HG02798 (cell line): ENCODE measurements around the gene BCR.

Experiments used
- ATAC-seq: cut with Tn5 transposase; IDR thresholded peaks from one replicate; pipeline ENCODE4 v1.9.1; 2021; ENCODE audit warnings: mild to moderate bottlenecking; ENCODE audit not compliant: unreplicated experiment, poor library complexity

BCR gene

DNA sequence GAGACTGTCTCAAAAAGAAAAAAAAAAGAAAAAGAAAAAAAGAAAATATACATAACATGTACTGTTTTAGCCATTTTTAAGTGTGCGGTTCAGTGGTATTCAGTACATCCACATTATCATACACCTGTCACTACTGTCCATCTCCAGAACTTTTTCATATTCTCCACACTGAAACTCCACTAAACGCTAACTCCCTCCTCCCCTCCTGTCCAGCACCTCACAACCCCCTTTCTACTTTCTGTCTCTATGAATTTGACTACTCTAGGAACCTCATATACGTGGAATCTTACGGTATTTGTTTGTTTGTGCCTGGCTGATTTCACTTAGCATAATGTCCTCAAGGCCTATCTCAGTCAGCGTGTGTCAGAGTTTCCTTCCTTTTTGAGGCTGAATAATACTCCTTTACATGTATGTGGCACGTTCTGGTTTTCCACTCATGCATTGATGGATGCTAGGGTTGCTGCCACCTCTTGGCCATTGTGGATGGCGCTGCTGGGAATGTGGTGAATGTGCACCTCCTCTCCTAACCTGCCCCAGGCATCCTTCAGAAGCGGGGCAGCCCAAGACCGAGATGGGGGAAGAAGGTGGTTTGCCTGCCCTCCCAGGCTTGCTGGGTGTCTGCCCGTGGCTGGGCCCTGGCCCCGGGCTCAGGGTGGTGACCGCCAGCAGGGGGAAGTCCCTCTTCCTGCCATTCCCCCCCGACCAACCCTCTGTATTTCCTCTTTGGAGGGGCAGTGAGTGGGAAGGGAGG, 60.5 kb downstream of the BCR start:
- ATAC-seq, result no peak

DNA sequence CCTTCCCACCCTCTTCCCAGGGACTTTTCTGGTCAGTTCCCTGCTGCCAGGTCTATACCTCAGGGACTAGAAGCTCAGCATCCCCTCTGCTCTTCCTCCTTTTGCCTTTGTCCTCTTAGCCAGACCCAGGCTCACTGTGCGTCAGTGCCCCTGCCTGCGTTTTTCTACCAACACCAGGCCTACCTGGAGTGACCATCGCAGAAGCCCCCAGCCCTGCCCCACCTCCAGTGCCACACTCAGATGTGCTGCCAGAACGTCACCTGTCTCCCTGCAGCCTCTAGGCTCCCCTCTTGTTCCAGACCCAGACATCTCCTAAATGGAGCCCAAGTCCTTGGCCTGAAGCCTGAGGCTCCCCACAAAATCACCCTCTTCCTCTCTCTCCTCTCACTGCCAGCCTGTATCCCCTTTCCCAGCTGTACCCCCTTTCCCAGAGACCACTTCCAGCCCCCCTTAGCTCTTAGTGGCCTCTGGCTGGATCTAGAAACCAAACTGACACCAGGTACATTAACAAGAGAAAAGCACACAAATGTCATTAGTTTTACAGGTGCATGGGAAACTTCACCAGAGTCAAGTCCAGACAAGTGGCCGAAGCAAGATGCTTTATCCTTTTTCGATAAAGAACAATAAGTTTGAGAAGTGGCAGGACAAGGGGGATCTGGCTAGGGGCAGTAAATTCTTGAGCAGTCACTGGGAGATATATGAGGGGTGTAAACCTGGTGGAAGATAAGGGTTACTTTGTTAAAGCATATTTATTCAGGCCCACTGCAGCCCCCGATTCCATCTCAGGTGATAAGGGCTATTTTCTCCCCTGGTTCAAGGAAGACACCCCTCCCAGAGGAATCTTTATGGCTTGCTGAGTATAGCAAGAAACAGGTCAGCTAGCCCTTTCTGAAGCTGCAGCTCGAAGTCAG, 61.5 kb downstream of the BCR start:
- no peak for ATAC-seq

DNA sequence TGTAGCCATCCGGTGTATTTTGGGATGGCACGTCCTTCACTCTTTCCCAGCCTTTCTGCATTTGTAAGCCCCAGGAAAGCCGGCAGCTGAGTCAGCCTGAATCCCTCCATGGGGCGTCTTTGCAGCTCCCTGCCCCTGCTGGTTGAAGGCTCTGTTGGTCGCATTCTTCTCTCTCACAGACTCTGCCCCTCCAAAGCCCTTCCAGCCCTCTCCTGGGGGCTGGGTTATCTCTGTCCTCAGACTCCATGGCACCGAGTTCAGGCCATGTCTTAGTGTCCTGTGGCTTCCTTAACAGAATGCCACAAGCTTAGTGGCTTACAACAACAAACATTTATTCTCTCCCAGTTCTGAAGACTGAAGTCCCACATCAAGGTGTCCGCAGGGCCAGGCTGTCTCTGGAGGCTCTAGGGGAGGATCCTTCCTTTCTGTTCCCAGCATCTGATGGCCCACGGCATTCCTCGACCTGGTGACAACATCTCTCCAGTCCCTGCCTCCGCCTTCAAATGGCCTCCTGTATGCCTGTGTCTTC, 62.2 kb downstream of the BCR start:
- ATAC-seq, result no peak

DNA sequence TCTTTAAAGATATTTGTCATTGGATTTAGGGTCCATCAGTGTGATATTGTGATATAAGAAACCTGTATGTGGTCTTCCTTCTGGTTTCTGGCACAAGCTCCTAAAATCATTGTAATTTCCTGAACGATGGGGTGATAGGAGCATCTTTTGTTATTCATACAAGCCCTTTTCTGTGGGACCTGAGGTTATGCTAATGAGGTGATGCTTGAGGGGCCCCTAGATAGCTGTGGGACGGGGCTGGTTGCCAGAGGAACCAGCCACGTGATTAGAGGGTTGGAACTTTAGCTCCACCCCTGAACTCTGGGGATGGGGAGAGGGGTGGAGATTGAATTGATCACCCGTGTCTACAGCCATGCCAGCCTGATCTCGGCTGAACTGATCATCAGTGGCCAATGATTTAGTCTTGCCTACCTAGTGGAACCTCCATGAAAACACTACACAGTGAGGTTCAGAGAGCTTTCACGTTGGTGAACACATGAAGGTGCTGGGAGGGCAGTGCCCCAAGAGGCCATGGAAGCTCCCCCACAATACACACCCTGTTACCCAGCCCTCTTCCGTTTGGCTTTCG, 62.8 kb downstream of the BCR start:
- ATAC-seq, result peak; percentile 60

DNA sequence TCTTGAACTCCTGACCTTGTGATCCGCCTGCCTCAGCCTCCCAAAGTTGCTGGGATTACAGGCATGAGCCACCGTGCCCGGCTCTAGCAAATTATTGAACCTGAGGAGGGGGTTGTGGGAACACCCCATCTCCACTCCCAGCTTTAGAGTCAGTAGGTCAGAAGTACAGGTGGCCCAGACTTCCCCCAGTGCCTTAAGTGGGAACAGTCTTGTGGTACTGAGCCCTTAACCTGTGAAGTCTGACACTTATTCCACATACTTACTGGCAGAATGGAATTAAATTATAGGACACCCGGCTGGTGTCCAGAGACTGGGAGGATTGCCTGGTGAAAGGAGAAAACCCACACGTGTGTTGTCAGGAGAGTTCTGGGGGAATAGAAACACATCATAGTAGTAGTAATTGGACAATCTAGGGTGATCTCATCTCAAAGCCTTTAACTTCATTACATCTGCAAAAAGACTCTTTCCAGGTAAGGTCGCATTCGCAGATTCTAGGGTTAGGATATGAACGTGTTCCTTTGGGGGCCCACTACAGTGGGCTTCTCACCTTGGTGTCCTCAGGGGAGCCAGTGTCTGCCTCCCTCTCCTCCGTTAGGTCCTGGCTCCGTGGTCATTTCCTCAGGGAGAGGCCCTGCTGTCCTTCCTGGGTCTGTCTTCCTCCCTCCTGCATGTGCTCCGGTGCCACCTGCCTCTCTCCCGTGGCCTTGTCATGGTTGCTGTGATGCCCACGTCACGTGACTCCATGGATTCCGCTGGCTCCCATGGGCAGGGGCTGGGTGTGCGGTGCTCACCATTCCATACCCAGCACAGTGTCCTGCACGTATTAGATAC, 63.8 kb downstream of the BCR start:
- ATAC-seq, result no peak

DNA sequence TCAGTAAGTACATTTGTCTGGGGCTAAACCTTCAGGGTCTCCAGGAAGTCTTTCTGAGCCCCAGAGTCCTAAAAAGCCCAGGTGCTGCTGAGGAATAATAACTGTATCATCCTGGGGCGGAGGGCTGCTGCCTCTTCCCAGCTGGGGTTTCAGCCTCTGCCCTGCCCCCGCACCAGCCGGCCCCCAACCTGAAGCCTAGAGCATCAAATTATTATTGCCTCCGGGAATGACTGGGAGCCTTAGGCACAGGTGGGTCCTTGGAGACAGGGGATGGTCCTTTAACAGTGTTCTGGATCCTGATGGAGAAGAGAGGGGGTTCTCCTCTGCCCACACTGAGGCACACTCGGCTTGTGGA, 64.4 kb downstream of the BCR start:
- ATAC-seq, result no peak

DNA sequence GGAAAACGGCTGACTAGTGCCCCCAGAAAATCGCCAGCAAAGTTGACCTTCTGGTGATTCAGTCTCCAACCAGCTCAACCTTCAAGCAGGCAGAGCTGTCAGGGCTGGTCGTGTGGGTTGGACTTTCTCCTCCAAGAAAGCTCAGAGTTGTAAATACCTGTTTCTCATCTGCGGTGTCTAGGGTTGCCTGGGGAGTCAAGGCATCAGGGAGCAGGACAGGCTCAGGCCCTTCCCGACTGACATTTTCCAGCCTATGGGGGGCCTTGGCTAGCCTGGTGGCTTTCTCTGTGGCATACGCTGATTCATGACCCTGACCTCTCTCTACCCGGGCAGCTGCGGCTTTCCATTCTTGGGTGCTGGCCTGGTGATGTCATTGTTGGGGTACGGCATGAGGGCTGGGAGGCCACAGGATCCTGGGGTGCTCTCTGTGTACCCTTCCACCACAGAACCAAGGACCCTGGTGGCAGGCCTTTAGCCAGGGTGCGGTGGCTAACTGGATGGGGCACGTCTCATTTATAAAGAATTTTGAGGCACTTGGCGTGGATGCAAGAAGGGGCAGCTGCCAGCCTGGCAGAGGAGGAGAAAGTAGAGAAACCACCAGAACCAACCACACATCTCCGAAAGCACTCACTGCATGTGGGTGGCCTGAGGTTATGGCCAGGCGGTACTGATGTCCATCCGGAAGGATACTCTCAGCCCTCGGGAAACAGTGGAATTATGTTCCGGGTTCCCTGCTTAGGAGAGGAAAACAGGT, 64.9 kb downstream of the BCR start:
- ATAC-seq, result no peak

DNA sequence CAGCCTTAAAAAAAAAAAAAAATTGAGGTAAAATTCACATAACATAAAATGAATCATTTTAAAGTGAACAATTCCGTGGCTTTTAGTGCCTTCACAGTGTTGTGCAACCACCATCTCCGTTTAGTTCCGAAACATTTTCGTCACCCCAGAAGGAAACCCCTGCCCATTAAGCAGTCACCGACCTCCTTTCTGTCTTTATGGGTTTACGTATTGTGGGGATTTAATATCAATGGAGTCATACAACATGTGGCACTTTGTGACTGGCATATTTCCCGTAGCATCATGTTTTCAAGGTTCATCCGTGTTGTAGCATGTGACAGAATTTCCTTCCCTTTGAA, 65.5 kb downstream of the BCR start:
- ATAC-seq, result no peak

DNA sequence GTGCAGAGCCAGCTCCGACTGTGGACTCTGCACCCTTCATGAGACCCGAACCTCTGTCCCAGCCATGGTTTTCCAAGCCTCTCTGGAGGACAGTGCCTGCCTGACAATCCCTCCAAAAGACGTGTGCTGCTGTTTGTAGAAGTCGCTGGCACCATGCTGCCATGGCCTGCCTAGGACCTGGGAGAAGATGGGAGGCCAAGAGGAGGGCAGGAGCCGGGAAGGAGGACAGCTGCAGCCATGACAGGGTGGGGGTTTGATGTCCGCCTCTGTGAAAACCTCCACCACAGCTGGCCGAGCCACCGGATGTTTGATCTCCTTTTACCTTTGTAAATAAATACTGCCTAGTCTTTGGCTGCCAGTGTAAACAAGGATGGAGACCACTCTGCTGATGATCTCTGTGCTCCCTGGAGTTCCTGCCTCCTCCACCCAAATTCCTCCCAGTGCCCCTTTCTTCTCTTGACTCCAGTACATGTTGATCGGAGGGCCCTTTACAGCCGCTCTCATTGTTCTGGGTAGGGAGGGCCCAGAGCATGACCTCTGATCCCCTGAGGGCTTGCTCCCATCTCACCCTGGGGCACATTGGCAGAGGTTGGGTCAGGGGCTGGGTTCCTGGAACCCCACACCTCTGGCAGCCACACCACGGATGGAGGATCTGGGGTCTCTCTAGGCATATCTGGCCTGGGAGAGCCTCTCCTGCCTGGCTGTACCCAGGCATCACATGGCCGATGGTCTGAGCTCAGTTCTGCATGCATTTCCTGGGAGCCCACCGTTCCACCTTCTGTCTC, 66.9 kb downstream of the BCR start:
- ATAC-seq, result no peak

DNA sequence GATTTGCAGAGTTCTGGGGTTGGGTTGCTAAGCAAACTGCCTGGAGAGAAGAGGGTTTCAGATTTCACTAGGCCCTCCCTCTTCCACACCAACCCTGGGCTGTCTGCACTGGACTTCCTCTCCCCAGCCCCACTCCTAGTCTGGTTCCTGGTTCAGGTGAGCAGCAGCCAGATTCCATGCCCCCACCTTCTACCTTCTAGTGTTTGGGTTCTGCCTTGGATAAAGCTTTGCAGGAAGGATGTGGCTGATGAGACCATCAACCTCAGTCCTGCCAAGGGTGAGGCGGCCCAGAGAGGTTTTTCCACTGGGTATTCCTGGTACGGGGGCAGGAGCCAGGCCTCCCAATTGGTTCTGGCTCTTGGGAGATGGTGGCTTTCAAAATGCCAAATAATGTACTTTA, 68.3 kb downstream of the BCR start:
- no peak for ATAC-seq

DNA sequence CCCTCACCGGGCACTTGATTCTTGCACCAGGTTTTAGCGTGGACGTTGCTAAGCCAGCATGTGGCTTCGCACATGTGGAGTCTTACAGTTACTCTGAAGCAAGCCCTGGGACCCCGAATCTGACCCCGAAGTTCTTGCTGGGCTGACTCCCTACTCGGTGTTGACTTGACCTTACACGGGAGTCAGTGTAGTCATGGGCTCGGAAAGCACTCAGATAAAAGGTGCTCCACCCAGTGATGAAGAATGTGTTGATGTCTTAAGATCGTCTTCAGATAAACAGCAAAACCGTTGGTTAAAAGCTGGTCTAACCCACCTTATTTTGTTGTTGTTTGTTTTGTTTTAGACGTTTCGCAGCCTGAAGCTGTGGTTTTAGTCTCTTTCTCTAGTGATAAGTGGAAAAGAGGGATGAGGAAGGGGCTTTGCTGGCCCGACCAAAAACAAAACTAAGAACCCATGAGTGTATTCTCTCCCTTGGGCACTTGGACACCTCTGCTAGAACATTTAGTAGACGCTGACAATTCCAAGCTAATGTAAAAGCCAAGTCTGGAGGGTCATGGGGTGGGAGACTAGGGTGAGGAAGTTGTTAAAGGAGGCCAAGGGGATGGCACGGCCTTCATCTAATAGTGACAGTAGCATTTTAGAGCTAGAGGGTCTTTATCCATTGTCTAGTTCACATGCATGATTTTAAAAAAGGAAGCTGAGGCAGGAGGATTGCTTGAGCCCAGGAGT, 69.9 kb downstream of the BCR start:
- no peak for ATAC-seq

DNA sequence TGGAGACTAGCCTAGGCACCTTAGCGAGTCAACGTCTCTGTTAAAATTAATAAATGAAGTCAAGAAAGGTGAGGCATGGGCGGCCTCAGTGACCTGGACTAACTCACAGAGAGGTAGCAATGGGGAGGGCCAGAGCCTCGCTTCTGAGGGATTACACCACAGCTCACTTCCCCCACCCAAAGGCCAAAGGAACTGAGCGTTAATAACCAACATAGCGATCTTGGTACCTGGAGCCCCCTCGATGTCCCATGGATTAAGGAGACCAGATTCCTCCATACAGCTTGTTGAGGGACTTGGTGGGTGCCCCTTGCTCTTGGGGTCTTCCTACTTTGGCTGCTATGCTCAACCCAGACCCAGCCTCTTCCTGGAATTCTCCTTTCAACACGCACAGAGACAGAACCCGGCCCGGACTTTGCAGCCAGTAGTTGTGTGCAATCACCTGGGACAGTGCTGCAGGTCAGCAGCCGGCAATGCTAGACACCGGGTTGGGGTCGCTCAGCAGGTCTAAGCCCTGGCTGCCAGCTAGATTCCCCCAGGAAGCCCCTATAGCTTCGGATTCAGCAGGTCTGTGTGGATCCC, 70.6 kb downstream of the BCR start:
- no peak for ATAC-seq

DNA sequence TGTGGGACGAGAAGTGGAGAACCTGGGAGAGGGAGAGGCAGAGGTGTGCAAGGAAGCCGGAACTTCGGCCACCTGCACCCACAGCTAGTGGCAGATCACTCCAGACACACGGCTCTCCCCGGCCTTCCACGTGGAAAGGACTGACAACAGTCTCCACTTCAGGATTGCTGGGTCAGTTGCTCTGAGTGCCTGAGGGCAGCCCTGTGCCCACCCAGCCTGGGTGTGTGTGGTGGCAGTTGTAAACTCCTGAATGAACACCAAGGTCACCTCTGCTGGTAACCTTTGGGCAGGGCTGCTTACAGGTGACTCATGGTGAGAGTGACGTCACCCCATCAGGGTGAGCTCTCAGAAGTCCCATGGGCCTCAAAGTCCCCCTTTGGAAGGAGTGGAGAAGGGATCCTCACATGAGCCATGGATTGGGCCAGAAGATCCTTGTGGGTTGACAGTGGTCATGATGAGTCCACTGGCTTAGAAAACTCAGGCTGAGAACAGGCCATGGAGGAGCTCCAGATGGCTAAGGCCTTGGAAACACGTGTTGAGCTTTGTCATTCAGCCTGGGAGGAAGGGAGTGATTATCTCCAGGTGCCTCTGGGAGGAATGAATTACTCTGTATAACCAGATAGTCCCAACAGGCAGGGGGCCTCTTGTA, 71.3 kb downstream of the BCR start:
- ATAC-seq, result no peak

DNA sequence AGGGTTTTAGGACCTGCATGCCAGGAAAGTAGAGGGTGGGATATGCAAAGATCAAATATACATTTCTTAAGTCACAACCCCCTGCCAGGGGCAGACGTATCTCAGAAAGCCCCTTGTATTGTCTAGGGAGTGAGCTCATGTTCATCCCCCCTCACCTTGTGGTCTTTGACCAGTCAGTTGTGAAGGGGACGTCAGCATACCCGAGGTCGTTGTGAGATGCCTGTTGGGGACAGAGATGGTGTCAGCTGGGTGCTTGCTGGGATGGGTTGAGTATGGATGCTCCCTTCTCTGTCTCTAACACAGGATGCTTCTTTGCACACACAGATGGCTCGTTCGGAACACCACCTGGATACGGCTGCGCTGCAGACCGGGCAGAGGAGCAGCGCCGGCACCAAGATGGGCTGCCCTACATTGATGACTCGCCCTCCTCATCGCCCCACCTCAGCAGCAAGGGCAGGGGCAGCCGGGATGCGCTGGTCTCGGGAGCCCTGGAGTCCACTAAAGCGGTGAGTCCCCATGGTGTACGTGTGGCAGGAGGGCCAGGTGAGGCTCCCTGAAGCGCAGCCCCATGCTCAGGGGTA, 73.3 kb downstream of the BCR start:
- ATAC-seq, result no peak

DNA sequence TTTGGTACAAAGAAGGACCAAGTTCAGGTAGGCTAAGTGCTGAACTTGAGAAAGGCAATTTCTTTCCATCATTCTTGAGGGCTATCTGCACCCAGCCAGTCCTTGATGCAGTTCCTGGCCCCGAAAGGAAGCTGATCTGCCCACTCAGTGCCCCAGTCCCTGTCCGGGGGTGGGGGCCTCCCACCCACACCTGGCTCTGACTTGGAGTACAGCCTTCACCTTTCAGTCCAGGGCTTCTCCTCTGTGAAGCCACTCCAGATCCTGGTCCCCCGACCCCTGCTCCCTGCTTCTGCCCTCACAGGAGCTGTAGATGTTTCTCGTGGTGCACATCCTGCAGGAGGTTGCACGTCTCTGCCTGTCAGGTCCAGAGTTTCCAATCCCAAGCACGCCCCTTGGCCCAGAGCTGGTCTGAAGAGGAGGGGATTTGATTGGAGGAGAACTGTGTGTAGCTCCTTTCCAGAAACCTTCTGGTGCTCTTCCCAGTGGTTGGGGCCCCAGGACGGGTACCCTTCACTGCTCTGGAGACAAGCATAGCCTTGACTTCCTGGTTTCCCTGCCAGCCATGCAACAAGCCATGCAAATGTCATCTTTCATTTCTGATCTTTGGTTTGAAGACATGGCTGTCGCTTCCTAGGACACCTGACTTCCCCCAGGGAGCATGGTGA, 75.3 kb downstream of the BCR start:
- no peak for ATAC-seq

DNA sequence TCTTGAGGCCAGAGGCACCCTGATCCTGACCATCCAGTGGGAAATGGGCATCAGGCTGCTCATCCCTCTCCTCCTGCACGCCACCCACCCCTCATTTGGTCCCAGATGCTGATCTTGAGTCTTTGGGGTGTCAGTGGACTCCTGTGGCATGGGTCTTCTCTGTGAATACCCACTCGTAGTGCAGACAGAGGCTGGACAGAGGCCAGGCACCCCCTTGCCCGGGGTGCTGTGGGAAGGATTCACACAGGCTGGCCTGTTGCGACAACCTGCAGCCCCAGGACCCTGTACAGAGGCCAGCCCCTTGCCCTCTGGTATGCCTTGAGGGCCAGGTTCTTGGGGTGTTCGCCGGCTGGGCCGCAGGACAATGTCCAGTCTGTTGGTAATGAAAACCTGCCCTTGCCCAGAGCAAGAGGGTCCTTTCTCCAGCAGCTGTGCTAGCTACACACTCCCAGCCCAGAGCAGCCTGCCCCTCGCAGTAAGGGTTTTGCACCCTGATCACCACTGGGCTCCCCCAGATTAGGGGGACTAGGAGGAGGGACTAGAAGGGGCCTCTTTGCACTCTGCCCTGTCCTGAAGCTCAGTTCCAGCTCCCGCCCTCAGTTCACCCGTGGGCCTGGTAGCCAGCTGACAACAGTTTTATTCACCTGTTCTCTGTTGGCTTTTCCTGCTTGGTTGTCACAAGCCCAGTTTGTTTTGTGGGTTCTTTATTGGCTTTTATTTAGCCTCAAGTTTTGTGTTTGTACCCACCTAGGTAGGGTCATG, 76.0 kb downstream of the BCR start:
- ATAC-seq, result no peak
